ENCODE results near the gene IL12RB1.

IL12RB1 gene

DNA sequence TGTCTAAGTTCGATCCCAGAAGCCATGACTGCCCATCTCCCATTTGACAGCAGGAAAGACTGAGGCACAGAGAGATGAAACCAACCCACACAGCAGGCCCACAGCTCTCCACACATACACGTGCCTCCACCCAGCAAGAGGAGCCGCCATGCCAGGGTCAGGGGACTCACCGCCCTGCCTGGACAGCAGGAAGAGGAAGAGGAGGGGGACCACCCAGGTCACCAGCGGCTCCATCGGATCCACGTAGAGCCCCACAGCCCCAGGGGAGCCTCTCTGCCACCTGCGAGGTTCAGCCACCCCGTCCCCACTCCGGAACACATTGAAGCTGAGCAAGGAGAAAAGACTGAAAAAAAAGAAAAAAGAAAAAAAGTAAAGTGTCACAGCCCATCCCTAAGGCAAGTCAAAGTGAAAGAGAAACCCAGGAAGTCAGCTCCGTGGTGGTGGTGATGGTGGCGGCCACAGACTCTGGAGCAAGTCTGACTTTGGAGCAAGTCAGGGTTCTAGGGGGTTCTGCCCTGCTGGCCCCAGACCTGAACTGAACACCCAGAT, at the start of gene IL12RB1:
Gene IL12RB1 (minus strand): TSS at position 345 of the 549 bp plus-strand sequence. CDS start 111 bp downstream, at position 234.
- DNase-seq (ENCODE audit: low spot score): no peak

- no peak for DNase-seq (ENCODE audit: low spot score)
Measured at GRCh38 chr19:18135712-18136584, 49.2 kb upstream of the IL12RB1 start.

GRCh38 chr19:18131841-18132596, 45.3 kb upstream of the IL12RB1 start:
- DNase-seq (ENCODE audit: low spot score): no peak

DNA sequence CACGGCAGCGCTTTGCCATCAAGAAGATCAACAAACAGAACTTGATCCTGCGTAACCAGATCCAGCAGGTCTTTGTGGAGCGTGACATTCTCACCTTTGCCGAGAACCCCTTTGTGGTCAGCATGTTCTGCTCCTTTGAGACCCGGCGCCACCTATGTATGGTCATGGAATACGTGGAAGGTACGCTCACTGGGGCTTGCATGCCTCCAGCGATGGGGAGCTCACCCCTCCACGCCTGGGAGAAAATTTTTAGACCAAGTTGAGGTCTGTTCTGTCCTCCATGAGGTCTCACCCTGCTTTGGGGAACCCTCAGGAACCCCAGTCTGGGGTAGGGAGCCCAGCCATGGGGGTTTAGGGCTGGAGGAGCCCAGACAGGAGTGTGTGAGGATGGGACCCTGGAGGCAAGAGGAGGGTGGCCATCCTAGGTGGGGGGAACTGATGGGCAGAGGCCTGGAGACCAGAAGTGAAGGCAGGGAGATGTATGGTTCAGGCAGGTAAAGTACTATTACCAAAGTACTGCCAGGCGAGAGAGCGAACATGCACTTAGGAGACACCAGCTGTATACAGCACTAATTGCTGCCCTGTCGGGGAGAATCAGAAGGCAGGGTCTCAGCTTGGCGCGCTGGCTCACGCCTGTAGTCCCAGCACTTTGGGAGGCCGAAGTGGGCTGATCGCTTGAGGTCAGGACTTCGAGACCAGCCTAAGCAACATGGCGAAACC, 43.9 kb upstream of the IL12RB1 start:
- DNase-seq (ENCODE audit: low spot score): no peak

DNA sequence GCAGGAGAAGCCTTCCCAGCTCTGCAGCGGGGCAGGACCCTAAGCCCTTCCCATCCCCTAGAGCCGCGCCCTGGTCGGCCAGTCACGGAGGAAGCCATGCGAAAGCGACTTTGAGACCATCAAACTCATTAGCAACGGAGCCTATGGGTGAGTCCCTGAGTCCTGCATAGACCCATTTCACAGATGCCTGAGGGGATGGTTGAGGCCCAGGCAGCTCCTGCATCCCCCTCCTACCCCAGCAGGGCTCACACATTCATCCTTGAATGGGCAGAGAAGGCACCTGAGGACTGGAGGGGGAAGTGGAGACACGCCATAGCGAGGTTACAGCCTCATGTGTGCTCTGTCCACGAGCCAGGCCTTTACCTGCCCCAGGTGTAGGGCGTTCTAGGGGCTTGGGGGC, 42.1 kb upstream of the IL12RB1 start:
- no peak for DNase-seq (ENCODE audit: low spot score)

DNA sequence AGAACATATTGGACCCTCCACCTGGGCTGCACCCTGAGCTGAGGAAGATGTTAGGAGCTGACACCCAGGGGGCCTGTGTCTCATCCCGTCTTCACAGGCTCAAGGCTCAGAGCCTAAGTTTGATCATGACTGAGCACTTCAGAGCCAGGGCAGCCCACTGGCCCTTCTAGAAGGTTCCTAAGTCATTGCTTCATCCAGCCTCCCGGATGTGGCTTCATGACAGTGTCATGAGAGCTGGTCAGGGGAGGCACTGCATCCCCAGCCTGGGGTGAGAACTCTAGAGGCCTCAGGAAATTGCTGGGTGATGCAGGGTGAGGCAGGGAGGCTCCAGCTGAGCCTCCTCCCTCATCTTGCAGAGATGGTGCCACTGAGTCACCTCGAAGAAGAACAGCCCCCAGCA, 41.3 kb upstream of the IL12RB1 start:
- no peak for DNase-seq (ENCODE audit: low spot score)

DNA sequence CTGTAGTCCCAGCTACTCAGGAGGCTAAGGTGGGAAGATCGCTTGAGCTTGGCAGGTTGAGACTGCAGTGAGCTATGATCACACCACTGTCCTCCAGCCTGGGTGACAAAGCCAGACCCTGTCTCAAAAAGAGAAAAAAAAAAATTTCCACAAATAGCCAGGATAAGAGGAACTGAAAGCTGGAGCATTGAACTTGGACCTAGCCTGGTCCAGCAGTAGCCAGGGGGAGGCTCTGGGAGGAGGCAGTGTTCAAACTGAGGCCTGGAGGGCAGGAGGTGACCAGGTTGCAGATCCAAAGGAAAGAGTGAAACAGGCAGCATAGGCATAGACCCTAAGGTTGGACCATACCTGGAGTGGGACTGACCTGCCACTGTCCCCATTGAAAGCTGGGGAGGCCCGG, 39.4 kb upstream of the IL12RB1 start:
- no peak for DNase-seq (ENCODE audit: low spot score)

- DNase-seq (ENCODE audit: low spot score): no peak
Measured at GRCh38 chr19:18123819-18124218, 37.1 kb upstream of the IL12RB1 start.

DNA sequence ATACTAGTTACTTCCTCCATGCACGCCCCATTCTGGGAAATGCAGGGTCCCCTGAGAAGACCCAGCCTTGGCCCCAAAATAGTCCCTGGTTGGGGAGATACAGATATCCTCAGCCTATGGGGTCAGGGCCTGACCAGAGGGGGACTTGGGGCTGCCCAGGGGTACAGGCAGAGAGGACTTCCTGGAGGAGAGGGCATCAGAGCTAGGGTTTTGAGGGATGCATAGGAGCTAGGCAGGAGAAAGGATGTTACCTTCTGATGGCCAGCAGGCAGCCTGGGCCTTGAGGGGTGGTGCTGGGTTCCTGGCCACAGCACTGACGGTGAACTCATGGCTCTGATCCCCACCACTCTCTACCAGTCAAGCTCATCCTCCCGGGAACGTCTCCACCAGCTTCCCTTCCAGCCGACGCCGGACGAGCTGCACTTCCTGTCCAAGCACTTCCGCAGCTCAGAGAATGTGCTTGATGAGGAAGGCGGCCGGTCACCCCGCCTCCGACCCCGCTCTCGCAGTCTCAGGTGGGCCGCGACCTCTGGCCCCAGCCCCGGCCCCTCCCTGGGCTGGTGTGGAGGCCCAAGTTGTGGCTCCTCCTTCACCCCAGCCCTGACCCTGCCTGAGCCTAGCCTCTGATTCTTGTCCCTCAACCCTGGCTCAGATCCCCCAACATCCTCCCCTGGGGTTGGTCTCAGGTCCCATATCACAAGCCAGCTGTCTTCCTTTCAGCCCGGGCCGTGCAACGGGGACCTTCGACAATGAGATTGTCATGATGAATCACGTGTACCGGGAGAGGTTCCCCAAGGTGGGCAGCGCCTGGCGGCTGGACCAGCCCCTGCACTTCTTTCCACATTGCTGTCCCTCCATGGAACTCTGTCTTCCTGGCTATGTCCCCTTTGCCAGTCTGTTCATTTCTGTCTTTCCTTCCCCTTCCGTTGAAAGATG, 36.4 kb upstream of the IL12RB1 start:
- peak; percentile 33 for DNase-seq (ENCODE audit: low spot score)

- peak; percentile 65 for DNase-seq (ENCODE audit: low spot score)
Measured at GRCh38 chr19:18122424-18122823, 35.7 kb upstream of the IL12RB1 start.

GRCh38 chr19:18121166-18121565, 34.4 kb upstream of the IL12RB1 start:
- no peak for DNase-seq (ENCODE audit: low spot score)

- DNase-seq (ENCODE audit: low spot score): no peak
Measured at GRCh38 chr19:18120127-18120526, 33.4 kb upstream of the IL12RB1 start.

GRCh38 chr19:18119717-18120105, 33.0 kb upstream of the IL12RB1 start:
- peak; percentile 73 for DNase-seq (ENCODE audit: low spot score)

GRCh38 chr19:18119013-18119716, 32.4 kb upstream of the IL12RB1 start:
- peak; percentile 65 for DNase-seq (ENCODE audit: low spot score)

- DNase-seq (ENCODE audit: low spot score): no peak
Measured at GRCh38 chr19:18118420-18119012, 31.8 kb upstream of the IL12RB1 start.

DNA sequence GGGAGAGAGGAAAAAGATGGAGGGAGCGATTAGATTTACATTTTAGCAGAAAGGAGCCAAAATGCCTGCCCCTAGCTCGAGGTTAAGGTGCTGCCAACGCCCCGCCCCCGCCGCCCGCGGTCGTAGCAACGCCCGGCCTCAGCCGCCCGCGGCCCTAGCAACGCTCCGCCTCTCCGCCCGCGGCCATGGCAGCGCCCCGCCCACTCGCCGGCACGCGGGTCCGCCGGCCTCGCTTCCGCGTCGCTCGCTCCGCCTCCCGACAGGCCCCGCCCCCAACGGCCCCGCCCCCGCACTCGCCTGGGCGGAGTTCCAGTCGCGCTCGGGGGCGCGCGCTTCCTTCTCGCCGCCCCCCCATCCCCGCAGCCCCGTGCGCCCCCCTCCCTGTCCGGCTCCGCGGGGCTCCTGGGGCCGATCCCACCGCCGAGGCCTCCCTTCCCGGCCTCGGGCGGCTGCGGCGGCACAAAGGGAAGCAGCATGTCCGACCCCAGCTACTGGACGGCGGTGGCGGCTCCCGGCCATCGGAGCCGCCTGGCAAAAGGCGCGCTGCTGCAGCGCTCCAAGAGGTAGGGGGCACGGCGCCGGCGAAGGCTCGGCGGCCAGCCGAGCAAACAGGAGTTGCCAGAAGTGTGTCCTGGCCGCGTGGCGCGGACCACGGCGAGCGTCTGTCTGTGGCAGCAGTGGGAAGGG, 31.1 kb upstream of the IL12RB1 start:
- peak; percentile 95 for DNase-seq (ENCODE audit: low spot score)

GRCh38 chr19:18117364-18117691, 30.6 kb upstream of the IL12RB1 start:
- DNase-seq (ENCODE audit: low spot score): no peak

DNA sequence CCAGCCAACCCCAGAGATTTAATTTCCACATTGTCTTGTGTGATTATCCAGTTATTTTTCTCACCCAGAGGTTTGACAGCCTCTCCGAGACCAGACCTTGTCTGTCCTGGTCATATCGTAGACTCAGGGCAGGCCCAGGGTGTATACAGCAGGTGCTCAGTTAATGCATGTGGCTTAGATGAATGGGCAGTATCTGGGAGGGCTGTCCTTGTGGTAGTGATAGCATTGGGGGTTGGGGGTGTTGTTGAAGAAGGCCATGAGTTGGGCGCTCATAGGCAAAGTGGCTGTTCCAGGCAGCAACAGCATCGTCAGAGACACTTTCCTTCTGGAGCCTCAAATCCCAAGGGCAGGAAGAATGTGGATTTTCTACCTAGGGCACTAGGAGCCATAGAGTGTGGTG, 27.7 kb upstream of the IL12RB1 start:
- DNase-seq (ENCODE audit: low spot score): no peak

- DNase-seq (ENCODE audit: low spot score): no peak
Measured at GRCh38 chr19:18113827-18114226, 27.1 kb upstream of the IL12RB1 start.
